IPS DF 6.9 (cell line): ENCODE measurements around the gene LIG4.
A peak's percentile ranks its signal among the peaks of the same experiment; 100 is the strongest.

Experiments used
- DNase-seq: peaks from one replicate; pipeline ENCODE4 v3.0.0-alpha.2; 2013; ENCODE audit warnings: low read depth, low spot score
- H3K27ac ChIP-seq: one replicate; pipeline ENCODE4 v1.5.1; 2013; ENCODE audit warnings: low read length, control low read depth
- H3K27me3 ChIP-seq: 2 replicates; pipeline ENCODE4 v1.6.1; 2013; ENCODE audit warnings: mild to moderate bottlenecking, low read length; ENCODE audit not compliant: control insufficient read depth, insufficient read depth
- H3K36me3 ChIP-seq: 2 replicates; pipeline ENCODE4 v1.6.1; 2013; ENCODE audit warnings: low read length; ENCODE audit not compliant: control insufficient read depth, insufficient read depth
- H3K4me1 ChIP-seq: 2 replicates; pipeline ENCODE4 v1.6.1; 2013; ENCODE audit warnings: low read length; ENCODE audit not compliant: control insufficient read depth, insufficient read depth
- H3K4me3 ChIP-seq: 2 replicates; pipeline ENCODE4 v1.5.1; 2013; ENCODE audit warnings: mild to moderate bottlenecking, low read length
- H3K9me3 ChIP-seq: 2 replicates; pipeline ENCODE4 v1.6.1; 2013; ENCODE audit warnings: low read length, inconsistent platforms; ENCODE audit not compliant: control insufficient read depth, insufficient read depth
- WGBS: extraction: QIAGEN DNeasy Blood & Tissue Kit; methylation state at CpG from one replicate; pipeline ENCODE4 v1.1.7; 2013; ENCODE audit warnings: mixed read lengths, missing lambda C conversion rate; ENCODE audit not compliant: insufficient read length, insufficient coverage; 5-methylcytosine and 5-hydroxymethylcytosine counted together

The LIG4 gene

GRCh38 chr13:108215436-108215835 lies at the start of gene LIG4:
LIG4 (minus strand) TSS chr13:108215536; CDS start chr13:108211268, 4,268 bp downstream.
- peak within 1 kb of the TSS; percentile 61; the same call in 1 of the 2 replicates for H3K4me3 ChIP-seq
- no peaks in the 10 kb centered on the region for H3K27me3 ChIP-seq
- DNase-seq = peak; percentile 81
- no peaks in the 10 kb centered on the region for H3K4me1 ChIP-seq
- no peaks in the 10 kb centered on the region for H3K36me3 ChIP-seq
- H3K9me3 ChIP-seq = no peaks in the 10 kb centered on the region
- WGBS = no CpG with 5 or more reads among the region's 26 CpGs
- H3K27ac ChIP-seq = no peak within 1 kb of the TSS

- Histone ChIP-seq H3K27ac (no peak overlapping the region), H3K4me1 (no peaks in the 10 kb centered on the region), H3K27me3 (no peaks in the 10 kb centered on the region), H3K4me3 (no peak overlapping the region), H3K9me3 (no peaks in the 10 kb centered on the region), H3K36me3 (no peaks in the 10 kb centered on the region)
- no CpG with 5 or more reads among the region's 9 CpGs for WGBS
- DNase-seq = no peak
Measured at GRCh38 chr13:108263621-108264355, 48.5 kb upstream of the LIG4 start.

GRCh38 chr13:108257248-108257647 lies 41.9 kb upstream of the LIG4 start:
- no CpG with 5 or more reads among the region's 2 CpGs for WGBS
- Histone ChIP-seq H3K4me3 (no peak overlapping the region), H3K27me3 (no peaks in the 10 kb centered on the region), H3K4me1 (no peaks in the 10 kb centered on the region), H3K9me3 (no peaks in the 10 kb centered on the region), H3K27ac (no peak overlapping the region), H3K36me3 (no peaks in the 10 kb centered on the region)
- no peak for DNase-seq

- Histone ChIP-seq H3K4me1 (no peaks in the 10 kb centered on the region), H3K27me3 (no peaks in the 10 kb centered on the region), H3K4me3 (no peak overlapping the region), H3K27ac (no peak overlapping the region), H3K9me3 (no peaks in the 10 kb centered on the region), H3K36me3 (no peaks in the 10 kb centered on the region)
- WGBS = no CpG with 5 or more reads among the region's 4 CpGs
- DNase-seq = no peak
Measured at GRCh38 chr13:108249150-108249549, 33.8 kb upstream of the LIG4 start.

GRCh38 chr13:108230377-108230776 lies 15.0 kb upstream of the LIG4 start:
- no peak for DNase-seq
- Histone ChIP-seq H3K9me3 (no peaks in the 10 kb centered on the region), H3K36me3 (0 out of 2 replicates have a peak, but pooled peaks cover 2% of the 10 kb centered on the region)

GRCh38 chr13:108227651-108228272 lies 12.4 kb upstream of the LIG4 start:
- WGBS = no CpG with 5 or more reads among the region's 1 CpG
- Histone ChIP-seq H3K9me3 (no peaks in the 10 kb centered on the region), H3K4me1 (no peaks in the 10 kb centered on the region), H3K4me3 (no peak overlapping the region), H3K36me3 (0 out of 2 replicates have a peak, but pooled peaks cover 2% of the 10 kb centered on the region), H3K27ac (no peak overlapping the region), H3K27me3 (no peaks in the 10 kb centered on the region)
- DNase-seq = no peak

More at GRCh38 chr13:108230377-108230776, 15.0 kb upstream of the LIG4 start:
- no peak overlapping the region for H3K4me3 ChIP-seq
- no peak overlapping the region for H3K27ac ChIP-seq
- no peaks in the 10 kb centered on the region for H3K4me1 ChIP-seq
- no peaks in the 10 kb centered on the region for H3K27me3 ChIP-seq

GRCh38 chr13:108226184-108226583 lies 10.8 kb upstream of the LIG4 start:
- DNase-seq = no peak
- Histone ChIP-seq H3K27me3 (no peaks in the 10 kb centered on the region), H3K27ac (no peak overlapping the region), H3K36me3 (0 out of 2 replicates have a peak, but pooled peaks cover 2% of the 10 kb centered on the region), H3K4me1 (no peaks in the 10 kb centered on the region), H3K4me3 (no peak overlapping the region), H3K9me3 (no peaks in the 10 kb centered on the region)
- no CpG with 5 or more reads among the region's 1 CpG for WGBS

GRCh38 chr13:108225440-108225839 lies 10.1 kb upstream of the LIG4 start:
- Histone ChIP-seq H3K36me3 (0 out of 2 replicates have a peak, but pooled peaks cover 2% of the 10 kb centered on the region), H3K4me1 (no peaks in the 10 kb centered on the region), H3K27me3 (no peaks in the 10 kb centered on the region), H3K4me3 (no peak overlapping the region), H3K27ac (no peak overlapping the region), H3K9me3 (no peaks in the 10 kb centered on the region)
- WGBS = no CpG with 5 or more reads among the region's 1 CpG
- no peak for DNase-seq

- DNase-seq = no peak
- no CpG with 5 or more reads among the region's 7 CpGs for WGBS
- H3K9me3 ChIP-seq = no peaks in the 10 kb centered on the region
- H3K4me1 ChIP-seq = no peaks in the 10 kb centered on the region
- no peaks in the 10 kb centered on the region for H3K27me3 ChIP-seq
- H3K4me3 ChIP-seq = no peak overlapping the region
- H3K27ac ChIP-seq = no peak overlapping the region
- H3K36me3 ChIP-seq = 0 out of 2 replicates have a peak, but pooled peaks cover 2% of the 10 kb centered on the region
Measured at GRCh38 chr13:108223687-108224503, 8.6 kb upstream of the LIG4 start.

- WGBS = no CpG with 5 or more reads among the region's 1 CpG
- Histone ChIP-seq H3K4me1 (no peaks in the 10 kb centered on the region), H3K4me3 (no peak overlapping the region), H3K27me3 (no peaks in the 10 kb centered on the region), H3K9me3 (no peaks in the 10 kb centered on the region), H3K36me3 (no peaks in the 10 kb centered on the region), H3K27ac (no peak overlapping the region)
- no peak for DNase-seq
Measured at GRCh38 chr13:108220041-108220440, 4.7 kb upstream of the LIG4 start.
